Fibroblast of pulmonary artery (primary cell): ENCODE results near the gene POLR3K.
A peak's percentile ranks its signal among the peaks of the same experiment; 100 is the strongest.

Experiments used
- DNase-seq: peaks from one replicate; pipeline ENCODE4 v3.0.0-alpha.2; 2010; ENCODE audit warnings: low read depth
- H3K4me3 ChIP-seq: replicated peaks from 2 replicates; pipeline ENCODE4 v1.5.1; 2011; ENCODE audit warnings: low read depth, mild to moderate bottlenecking, control low read depth, low read length, moderate library complexity
- TF ChIP-seq, protein P1 (sequence below): IDR thresholded peaks from 2 replicates; pipeline ENCODE4 v1.5.1; 2011; ENCODE audit warnings: mild to moderate bottlenecking, control low read depth, low read length, inconsistent platforms; ENCODE audit errors: missing control alignments

Gene POLR3K

GRCh38 chr16:53346-54236 is at the start of gene POLR3K, which contains the start of gene SNRNP25:
POLR3K (minus strand) TSS chr16:53608; CDS start chr16:53586, 22 bp downstream.
SNRNP25 (plus strand) TSS chr16:53828; CDS start chr16:54017, 189 bp downstream.
- peak within 1 kb of the TSS; percentile 80 for H3K4me3 ChIP-seq
- peak; percentile 98 for DNase-seq
- TF ChIP-seq, protein P1, sequence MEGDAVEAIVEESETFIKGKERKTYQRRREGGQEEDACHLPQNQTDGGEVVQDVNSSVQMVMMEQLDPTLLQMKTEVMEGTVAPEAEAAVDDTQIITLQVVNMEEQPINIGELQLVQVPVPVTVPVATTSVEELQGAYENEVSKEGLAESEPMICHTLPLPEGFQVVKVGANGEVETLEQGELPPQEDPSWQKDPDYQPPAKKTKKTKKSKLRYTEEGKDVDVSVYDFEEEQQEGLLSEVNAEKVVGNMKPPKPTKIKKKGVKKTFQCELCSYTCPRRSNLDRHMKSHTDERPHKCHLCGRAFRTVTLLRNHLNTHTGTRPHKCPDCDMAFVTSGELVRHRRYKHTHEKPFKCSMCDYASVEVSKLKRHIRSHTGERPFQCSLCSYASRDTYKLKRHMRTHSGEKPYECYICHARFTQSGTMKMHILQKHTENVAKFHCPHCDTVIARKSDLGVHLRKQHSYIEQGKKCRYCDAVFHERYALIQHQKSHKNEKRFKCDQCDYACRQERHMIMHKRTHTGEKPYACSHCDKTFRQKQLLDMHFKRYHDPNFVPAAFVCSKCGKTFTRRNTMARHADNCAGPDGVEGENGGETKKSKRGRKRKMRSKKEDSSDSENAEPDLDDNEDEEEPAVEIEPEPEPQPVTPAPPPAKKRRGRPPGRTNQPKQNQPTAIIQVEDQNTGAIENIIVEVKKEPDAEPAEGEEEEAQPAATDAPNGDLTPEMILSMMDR, result no peak

GRCh38 chr16:102060-102855 is 48.9 kb upstream of the POLR3K start:
- H3K4me3 ChIP-seq, result no peak overlapping the region
- TF ChIP-seq, protein P1, result no peak
- DNase-seq, result peak; percentile 72

DNA sequence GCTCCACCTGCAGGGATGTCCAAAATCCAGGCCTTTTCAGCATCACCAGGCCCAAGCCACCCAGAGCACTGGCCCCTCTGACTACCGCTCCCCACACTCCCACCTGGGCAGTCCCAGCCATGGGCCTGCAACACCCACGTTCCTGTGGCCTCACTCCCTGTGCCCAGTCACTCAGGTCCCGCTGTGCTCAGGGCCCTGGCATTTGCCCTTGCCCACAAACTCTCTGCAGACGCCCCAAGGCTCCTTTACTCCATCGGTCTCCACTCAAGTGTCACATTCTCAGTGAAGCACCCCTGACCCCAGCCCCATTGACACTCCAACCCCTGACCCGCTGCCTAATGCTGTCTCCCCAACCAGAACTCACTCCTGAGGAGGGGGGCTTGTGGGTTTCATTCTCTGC is 48.2 kb upstream of the POLR3K start:
- TF ChIP-seq, protein P1, result no peak
- no peak overlapping the region for H3K4me3 ChIP-seq
- no peak for DNase-seq

DNA sequence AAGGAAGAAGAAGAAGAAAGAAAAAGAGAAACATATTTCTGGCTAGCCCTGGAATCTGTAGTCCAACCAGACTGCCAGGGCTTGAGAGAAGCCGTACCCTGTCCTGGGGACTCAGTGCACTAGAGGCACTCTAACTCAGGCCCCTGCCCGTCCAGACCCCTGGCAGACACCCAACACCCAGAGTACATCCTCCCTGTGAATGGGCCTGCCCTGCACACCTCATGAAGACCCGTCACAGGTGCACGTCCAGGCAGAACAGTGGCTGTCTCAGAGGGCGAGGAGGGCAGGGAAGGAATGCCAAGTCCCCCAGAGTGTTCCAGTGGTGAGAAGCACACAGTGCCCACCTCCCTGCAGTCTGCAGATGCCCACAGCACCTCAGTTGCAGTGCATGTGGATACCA is 47.6 kb upstream of the POLR3K start:
- DNase-seq, result no peak
- no peak overlapping the region for H3K4me3 ChIP-seq
- TF ChIP-seq, protein P1, result no peak

GRCh38 chr16:97822-98221 is 44.4 kb upstream of the POLR3K start:
- DNase-seq, result no peak
- TF ChIP-seq, protein P1, result no peak
- no peak overlapping the region for H3K4me3 ChIP-seq

GRCh38 chr16:96935-97381 is 43.5 kb upstream of the POLR3K start:
- no peak overlapping the region for H3K4me3 ChIP-seq
- TF ChIP-seq, protein P1, result peak; percentile 95
- DNase-seq, result peak; percentile 86
